Neural progenitor cell (in vitro differentiated cells): Measurements from ENCODE around the gene USP35.

Experiments used
- EZH2 ChIP-seq: fragments of 200-600 bp; sonication (generic); IDR thresholded peaks from 2 replicates; pipeline ENCODE4 v1.6.1; 2017; ENCODE audit warnings: antibody characterized with exemption, mild to moderate bottlenecking, moderate library complexity
- EZH2phosphoT487 ChIP-seq: fragments of 200-600 bp; sonication (generic); IDR thresholded peaks from 2 replicates; pipeline ENCODE4 v1.6.1; 2017; ENCODE audit warnings: antibody characterized with exemption
- TF ChIP-seq, protein P1 (sequence below): fragments of 200-600 bp; sonication (generic); IDR thresholded peaks from 2 replicates; pipeline ENCODE4 v1.5.1; 2017; ENCODE audit warnings: antibody characterized with exemption, mild to moderate bottlenecking

DNA sequence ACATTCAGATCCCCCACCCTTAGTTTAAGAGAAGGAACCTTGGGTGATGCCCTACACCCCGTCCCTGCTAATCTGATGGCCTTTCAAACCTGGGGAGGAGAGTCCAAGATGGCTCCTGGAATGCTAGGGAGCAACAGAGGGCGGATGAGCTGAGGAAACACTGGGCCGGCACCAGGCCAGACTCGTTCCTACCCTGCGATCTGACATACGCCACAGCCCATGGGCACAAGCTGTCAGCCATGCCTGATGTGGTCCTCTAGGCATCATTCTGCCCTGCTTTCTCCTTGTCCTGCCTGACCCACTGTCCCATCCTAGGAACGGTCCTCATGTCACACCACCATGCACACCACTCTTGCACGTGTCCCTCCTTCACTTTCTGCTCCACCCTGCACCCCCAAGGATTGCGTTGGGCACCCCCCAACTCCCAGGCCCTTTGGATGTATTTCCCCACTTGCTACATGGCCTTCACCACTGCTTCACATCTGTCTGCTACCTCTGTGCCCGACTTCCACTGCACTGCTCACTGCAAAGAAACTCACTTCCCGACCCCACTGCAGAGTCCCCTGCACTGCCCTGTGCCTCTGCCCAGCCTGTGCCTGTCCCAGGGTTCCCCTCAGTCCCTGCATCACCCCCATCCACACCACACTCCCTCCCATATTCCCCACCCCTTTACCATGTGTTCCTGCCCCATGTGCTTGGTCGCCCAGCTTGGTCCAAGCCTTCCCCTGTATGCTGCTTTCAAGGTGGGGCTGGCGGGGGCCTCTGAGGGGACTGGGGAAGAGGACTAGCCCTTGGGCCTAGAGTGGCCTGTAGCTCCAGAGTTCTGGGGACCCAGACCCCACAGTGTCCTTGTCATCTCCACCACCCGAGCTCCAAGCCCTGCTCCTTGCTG lies 29.2 kb downstream of the USP35 start:
- TF ChIP-seq, protein P1, sequence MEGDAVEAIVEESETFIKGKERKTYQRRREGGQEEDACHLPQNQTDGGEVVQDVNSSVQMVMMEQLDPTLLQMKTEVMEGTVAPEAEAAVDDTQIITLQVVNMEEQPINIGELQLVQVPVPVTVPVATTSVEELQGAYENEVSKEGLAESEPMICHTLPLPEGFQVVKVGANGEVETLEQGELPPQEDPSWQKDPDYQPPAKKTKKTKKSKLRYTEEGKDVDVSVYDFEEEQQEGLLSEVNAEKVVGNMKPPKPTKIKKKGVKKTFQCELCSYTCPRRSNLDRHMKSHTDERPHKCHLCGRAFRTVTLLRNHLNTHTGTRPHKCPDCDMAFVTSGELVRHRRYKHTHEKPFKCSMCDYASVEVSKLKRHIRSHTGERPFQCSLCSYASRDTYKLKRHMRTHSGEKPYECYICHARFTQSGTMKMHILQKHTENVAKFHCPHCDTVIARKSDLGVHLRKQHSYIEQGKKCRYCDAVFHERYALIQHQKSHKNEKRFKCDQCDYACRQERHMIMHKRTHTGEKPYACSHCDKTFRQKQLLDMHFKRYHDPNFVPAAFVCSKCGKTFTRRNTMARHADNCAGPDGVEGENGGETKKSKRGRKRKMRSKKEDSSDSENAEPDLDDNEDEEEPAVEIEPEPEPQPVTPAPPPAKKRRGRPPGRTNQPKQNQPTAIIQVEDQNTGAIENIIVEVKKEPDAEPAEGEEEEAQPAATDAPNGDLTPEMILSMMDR, result no peak
- TF ChIP-seq EZH2, result no peak
- TF ChIP-seq EZH2phosphoT487, result no peak
